Stimulated activated CD8-positive, alpha-beta memory T cell treated with anti-CD3 and anti-CD28 coated beads, Interleukin-15, amount 100 ng/mL, for 24 hours (primary cell): ENCODE data around the gene DEGS1.

Source experiments
- DNase-seq: peaks from one replicate; pipeline ENCODE4 v3.0.0-alpha.2; 2020; ENCODE audit warnings: low read depth

DEGS1 gene

DNA sequence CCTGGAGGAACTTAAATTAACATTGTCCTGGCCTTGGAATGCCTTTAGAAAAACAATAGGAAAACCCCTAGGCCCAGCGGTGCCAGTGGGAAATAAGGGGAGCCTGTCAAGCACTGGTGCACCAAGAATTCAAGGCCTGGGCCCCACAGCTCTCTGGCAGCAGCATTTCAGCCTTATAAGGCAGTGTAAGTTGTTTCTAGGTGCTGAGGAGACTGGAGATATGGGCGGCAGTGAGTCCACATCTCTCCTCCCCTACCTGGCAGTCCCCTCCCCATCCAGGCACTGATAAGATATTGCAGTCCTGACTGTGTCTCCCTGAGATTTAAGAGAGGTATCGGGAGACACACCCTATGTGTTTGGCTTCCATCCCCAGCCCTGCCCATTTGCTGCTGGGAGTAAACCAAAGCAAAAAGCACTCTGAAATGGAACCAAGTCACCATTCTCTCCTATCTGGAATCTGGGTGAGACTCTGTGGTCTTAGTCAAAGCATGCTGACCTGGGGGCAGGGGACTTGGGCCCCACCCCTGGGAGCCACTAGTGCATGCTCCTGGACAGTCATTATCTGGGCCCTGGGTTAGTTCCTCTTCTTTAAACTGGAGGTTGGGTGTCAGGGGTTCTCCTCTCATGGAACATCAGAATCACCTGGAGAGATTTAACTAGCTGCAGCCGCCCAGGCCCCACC is 30.5 kb downstream of the DEGS1 start:
- DNase-seq = no peak

DNA sequence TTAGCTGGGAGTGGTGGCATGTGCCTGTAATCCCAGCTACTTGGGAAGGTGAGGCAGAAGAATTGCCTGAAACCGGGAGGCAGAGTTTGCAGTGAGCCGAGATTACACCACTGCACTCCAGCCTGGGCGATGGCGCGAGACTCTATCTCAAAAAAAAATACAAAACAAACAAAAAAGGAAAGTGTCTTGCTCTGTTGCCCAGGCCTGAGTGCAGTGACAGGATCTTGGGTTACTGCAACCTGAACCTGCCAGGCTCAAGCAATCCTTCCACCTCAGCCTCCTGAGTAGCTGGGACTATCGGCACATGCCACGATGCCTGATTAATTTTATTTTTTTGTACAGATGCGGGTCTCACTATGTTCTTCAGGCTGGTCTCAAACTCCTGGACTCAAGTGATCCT is 33.3 kb downstream of the DEGS1 start:
- no peak for DNase-seq

GRCh38 chr1:224217655-224218623 is 34.9 kb downstream of the DEGS1 start:
- no peak for DNase-seq

GRCh38 chr1:224219011-224219611 is 36.1 kb downstream of the DEGS1 start:
- DNase-seq = no peak

GRCh38 chr1:224219612-224220059 is 36.6 kb downstream of the DEGS1 start:
- no peak for DNase-seq

GRCh38 chr1:224223819-224224714 is 41.0 kb downstream of the DEGS1 start:
- no peak for DNase-seq

GRCh38 chr1:224226849-224227502 is 43.9 kb downstream of the DEGS1 start:
- DNase-seq = no peak

DNA sequence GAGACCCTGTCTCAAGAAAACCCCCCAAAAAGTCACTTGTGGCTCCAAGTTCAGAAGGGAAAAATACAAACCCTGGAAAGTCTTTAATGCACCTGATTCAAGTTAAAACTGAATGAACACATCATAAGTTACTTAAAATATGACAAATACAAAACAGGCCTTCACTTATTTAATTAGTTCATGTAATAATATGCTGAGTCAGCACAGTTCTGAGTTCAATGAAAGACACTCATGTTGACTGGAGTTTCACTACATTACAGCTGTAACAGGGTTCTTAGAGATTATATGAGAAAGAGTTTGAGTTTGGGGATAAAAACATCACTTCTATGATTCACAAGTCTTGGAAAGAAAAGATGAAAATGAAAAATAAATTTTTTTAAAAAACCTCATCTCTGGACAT is 51.0 kb downstream of the DEGS1 start:
- DNase-seq = no peak

DNA sequence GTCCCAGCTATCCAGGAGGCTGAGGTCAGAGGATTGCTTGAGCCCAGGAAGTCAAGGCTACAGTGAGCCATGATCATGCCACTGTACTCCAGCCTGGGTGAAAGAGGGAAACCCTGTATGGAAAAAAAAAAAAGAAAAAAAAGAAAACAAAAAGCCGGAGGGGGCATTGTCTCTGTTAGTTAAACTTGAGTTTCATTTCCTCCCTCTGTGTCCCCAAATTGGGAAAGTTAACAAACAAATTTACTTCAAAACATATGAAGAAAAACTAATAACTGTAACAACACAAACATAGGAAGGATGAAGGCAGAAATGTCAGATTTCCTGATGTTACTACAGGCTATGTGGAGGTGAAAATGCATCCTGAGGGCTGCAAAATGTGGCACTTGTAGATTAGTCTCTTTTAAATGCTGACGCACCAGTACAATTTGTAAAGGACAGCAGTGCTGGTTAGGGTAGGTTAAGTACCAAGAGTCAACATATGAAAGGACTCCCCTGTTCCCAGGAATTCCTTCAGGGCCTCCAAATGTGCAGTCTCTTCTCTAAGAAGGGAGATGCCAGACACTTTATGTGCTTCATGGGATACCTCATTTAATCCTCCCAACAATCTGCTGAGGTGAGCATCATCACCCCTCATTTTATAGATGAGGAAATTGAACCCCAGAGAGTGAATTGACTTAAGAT is 52.9 kb downstream of the DEGS1 start:
- DNase-seq = no peak

DNA sequence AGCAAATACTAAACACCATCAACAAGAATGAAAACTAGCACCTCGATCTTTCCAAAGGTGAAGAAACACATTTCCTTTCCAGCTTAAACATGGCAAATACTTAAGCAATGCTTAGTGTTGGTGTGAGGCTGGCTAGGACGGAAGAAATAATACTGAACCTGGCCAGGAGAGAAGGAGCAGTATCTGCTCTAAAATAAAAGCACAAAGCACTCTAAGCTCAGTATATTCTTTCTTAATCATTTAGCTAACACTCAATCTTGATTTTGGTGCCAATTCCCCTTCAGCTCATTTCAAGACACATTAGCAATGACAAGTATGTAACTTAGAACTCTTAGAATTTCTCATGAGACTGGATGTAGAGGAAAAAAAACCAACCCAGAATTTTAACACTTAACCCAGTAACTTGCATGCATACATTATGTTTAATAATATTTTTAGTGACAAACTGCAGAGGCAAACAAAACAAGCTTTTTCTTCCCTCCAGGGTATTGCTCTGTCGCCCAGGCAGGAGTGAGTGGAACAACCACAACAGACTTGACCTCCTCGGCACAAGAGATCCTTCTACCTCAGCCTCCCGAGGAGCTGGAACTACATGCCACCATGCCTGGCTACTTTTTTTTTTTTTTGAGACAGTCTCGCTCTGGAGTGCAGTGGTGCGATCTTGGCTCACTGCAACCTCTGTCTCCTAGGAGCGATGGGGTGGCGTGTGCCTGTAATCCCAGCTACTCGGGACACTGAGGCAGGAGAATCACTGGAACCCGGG is 54.3 kb downstream of the DEGS1 start:
- DNase-seq = no peak

DNA sequence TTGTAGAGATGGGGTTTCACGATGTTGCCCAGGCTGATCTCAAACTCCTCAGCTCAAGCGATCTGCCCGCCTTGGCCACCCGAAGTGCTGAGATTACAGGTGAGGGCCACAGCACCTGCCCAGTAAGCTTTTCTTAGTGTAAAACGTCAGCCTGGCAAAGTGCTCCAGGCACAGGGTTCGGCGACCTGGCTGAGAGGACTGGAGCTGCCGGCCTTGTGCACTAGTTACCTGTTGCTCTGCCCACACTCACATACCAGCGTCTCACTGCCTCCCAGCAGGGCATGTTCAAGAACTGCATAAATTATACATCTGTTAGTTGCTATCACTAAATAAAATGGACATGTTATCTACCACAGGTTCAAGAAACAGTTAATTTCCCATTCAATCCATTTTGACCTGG is 55.2 kb downstream of the DEGS1 start:
- DNase-seq = no peak

DNA sequence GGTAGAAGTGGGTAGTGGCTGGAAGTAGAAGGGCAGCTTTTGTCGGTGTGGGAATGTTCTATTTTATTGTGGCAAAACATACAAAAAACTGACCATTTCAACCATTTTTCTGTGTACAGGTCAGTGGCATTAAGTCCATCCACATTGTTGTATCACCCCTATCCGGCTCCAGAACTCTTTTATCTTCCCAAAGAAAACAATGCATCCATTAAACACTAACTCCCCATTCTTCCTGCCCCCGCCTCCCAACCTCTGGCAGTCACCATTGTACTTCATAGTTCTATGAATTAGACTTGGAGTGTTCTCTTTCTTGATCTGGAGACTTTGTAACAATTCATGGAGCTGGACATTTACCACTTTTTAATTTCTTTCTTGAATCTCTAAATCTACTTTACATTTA is 55.7 kb downstream of the DEGS1 start:
- no peak for DNase-seq
